HG03575 (cell line): ENCODE results near the gene PDGFB.

Source experiments
- ATAC-seq: cut with Tn5 transposase; IDR thresholded peaks from one replicate; pipeline ENCODE4 v1.9.1; 2021; ENCODE audit not compliant: unreplicated experiment, insufficient number of reproducible peaks, low FRiP score; ENCODE audit errors: extremely low read depth

The PDGFB gene

GRCh38 chr22:39244496-39245129, at the start of gene PDGFB:
TSS of gene PDGFB (minus strand) at chr22:39244982. CDS start at chr22:39243963, 1,019 bp downstream.
- no peak for ATAC-seq

DNA sequence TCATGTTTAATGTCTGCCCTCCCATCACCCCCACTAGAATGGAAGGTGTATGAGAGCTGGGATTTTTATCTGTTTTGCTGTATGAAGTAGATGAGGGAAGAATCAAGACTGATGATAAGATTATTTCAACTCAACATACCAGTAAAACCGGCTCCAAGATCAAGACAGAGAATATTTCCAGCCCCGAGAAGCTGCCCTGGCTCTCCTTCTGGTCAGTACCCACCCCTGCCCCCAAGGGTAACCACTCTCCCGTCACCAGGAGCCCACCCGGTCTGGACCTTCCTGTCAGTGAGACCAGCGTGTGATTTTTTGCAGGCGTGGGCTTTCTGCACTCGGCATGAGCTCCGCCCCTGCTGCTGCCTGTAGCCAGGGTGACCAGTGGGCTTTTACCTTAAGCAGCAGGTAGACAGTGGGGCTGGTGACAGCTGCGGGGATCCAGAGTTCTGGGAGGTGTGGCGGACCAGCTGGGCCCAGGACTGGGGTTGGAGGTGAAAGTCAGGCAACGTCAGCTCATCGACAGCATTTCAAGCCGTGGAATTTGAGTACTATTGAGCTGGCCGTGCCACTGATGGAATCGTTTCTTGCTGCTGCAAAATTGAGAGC, 49.1 kb upstream of the PDGFB start:
- no peak for ATAC-seq

DNA sequence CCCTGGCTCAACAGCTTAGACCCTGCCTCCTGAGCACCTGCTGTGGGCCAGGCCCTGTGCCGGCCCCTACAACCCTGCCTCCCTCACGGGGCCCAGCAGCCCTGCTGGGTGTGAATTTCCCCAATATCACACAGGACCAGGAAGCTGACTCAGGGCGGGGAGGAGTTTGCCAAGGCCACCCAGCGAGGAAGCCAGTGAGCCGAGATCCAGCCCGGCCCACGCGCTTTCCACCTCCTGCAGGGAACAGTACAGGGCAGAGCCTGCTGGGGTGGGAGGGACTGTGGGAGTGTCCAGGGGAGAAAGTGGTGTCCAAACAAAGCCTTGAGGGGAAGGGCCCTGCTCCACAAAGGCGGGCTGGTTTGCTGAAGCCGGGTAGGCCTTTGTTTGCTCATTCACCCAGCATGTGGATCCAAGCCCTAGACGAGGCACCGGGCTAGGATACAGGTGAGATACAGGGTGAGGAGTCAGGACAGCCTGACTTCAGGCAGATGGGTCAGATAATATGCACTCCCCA, 47.8 kb upstream of the PDGFB start:
- ATAC-seq: no peak

DNA sequence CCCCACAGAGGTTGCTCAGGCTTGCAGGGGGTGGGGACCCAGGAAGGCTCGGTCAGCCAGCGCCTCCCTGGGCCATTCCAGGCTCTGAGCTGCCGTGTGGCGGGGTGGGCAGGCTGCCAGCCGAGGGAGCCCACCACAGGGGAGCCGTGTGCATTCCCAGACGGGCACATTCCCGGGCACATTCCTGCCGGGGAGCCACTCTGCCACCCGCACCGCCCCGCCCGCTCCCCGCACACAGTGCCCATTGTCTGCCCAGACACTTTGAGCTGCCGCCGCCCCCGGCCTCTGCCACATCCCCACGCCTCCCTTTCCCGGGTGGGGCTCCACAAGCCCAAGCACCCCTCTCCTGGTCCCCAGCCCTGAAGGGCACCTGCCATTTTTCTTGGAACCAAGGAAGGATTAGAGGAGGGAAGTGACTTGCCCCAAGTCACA, 47.3 kb upstream of the PDGFB start:
- ATAC-seq: no peak

DNA sequence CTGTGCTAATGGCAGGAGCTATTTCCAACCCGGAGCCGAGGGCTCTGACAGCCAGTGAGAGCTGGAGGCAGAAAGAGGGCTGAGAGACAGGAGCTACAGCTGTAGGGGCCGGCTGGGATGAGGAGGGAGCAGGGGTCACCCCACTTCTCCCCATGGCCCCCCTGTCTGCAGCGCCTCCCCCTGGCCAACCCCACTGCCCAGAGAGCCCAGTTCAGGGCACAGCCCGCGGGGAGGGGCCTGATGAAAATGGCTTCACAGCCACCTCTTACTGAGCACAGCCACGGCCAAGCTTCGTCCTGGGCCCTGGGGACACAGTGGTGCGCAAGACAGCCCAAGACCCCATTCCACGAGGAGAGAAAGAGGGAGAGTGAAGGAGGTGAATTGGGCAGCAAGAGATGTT, 46.7 kb upstream of the PDGFB start:
- no peak for ATAC-seq

GRCh38 chr22:39290724-39291161, 46.0 kb upstream of the PDGFB start:
- ATAC-seq: no peak

DNA sequence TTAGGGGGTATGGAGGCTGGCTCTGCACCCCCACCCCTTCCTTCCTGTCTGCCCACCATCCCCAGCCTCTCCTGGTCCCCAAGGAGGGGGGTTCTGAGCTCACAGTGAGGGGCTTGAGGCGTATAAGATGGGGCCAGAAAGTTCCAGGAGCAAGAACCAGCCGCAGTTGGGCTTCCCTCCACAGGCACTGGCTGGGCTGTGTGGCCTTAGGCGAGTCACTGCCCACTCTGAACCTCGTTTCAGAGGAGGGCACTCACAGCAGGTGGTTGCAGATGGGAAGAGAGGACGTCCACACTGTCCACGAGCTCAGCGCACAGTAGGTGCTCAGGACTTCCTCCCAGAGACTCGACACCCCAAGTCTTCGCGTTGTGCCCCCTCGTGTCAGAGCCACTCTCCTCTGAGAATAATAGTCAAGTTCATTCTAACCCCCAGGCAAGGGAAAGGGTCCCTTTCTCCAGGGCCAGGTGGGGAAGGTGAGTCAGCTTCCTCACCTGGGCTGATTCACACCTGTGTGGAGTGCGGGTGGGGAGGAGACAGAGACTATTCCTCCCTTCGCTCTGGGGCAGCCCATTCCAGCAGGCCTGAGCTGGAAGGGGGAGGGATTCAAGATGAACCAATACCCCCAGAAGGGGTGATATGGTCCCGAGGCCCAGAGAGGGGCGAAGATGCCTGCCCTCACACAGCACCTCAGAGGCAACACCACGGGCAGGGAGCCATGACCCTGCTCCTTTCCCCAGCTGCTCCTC, 45.4 kb upstream of the PDGFB start:
- no peak for ATAC-seq

DNA sequence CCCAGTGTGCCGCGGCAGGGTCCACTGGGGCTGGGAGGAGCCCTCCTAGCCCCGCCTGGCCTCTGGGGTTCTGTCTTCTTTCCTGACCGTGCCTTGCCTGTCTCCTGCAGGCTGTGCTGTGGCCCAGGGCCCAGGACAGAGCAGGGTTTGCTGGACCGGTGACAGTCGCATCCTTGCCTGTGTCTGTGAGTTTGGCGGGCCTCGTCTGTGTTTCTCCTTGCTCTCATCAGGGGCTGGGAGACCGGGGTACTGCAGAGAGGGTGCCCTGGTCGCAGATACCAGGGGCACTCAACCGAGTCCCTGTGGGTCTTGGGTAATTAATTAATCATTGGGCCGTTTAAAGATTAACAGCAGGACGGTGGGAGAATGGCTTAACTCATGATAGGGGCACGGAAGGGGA, 44.8 kb upstream of the PDGFB start:
- no peak for ATAC-seq

DNA sequence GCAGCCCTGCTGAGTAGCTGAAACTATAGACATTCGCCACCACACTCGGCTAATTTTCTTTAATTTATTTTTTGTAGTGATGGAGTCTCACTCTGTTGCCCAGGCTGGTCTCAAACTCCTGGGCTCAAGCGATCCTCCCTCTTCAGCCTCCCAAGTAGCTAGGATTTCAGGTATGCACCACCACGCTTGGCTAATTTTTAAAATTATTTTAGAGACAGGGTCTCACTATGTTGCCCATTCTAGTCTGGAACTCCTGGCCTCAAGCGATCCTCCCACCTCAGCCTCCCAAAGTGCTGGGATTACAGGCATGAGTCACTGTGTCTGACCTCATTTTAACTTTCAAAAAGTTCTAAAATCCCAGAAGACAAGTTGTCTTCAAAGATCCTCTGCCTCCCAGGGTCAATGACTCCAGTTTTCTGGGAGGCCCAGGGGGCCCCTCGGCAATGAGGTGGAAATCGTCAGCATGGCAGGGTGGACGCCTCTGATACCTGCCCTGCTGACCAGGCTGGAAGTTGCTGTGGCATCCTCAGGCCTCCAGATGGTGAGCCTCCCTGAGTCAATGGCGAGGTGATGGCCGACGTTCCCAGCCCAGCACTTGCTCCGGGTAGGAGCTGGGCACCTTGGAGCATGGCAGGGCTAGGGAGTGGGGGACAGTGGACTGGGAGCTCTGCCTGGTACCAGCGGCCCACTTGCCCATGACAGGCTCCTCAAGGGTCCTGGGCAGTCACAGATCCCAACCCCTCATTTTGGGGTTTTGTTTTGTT, 43.5 kb upstream of the PDGFB start:
- no peak for ATAC-seq

DNA sequence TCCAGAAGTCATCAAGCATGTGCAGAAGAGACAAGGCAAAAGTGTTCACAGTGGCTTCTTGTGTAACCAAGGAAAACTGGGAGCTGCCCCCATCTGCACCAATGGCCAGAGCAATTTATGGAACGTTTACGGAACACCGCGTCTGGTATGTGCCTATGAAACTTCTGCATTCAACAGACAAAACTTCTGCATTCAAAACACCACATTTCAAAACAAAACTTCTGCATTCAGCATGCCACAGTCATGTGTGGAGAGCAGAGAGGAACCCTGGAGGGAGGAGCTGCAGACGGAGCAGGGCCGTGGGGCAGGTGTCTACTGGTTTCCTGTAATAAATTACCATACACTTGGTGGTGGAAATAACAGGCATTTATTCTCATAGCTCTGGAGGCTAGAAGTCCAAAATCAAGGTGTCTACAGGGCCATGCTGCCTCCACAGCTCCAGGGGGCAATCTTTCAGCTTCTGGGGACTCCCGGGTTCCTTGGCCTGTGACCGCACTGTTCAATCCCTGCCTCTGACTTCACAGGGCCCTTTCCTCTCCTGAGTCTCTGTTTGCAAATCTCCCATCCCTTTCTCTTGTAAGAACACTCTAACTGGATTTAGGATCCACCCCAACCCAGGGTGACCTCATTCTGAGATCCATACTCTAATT, 42.4 kb upstream of the PDGFB start:
- ATAC-seq: no peak

DNA sequence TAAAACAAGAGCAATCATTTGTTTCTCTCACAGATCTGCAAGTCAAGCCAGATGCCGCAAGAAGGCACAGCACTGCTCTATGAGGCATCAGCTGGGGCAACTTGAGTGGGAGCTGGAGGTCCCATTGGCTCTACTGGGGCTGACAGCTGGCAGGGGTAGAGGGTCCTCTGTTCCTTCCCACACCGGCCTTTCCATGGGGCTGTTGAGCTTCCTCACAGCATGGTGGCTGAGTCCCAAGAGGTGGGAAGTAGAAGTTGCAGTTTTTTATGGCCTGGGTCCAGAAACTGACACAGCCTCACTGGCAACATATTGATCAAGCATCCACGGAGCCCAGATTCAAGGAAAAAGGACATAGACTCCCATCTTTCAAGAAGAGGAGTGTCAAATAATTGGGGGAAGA, 40.2 kb upstream of the PDGFB start:
- no peak for ATAC-seq

- no peak for ATAC-seq
Measured at GRCh38 chr22:39284142-39284980, 39.6 kb upstream of the PDGFB start.

DNA sequence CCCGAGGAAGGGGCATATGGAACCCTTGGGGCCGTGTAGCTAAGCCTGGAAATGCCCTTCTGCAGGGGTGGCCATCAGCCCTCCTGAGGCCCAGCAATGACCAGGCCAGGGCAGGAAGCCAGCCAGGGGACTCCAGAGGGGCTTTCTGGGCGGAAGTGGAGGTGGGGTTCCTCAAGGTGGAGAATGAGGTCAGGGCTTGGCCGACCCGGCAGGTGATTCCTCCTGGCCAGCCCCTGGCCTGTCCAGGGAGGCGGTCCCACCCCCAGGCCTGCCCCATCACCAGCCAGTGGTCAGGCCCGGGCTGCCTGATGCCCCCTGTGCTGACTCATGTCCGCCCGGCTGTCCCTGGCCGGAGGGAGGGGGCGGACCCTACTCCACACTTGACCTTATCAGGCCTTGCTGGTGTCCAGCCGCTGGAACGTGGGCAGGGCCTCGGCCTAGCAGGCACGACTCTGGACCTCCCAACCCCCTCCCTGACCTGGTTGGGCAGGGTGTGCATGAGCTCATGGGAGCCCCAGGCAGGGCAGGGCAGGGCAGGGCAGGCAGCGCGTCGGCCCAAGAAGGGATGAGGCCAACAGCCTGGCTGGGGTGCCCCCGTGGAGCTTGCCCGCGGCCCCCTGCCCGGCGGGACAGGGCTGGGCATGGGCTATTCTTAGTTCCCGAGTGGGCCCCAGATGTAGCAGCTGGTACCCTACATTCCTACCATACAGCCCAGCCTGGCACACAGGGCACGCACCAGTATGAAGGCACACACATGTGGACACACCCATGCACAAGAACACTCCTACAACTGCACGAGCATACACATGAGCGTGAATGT, 38.8 kb upstream of the PDGFB start:
- no peak for ATAC-seq

GRCh38 chr22:39282645-39283321, 38.0 kb upstream of the PDGFB start:
- ATAC-seq: no peak

DNA sequence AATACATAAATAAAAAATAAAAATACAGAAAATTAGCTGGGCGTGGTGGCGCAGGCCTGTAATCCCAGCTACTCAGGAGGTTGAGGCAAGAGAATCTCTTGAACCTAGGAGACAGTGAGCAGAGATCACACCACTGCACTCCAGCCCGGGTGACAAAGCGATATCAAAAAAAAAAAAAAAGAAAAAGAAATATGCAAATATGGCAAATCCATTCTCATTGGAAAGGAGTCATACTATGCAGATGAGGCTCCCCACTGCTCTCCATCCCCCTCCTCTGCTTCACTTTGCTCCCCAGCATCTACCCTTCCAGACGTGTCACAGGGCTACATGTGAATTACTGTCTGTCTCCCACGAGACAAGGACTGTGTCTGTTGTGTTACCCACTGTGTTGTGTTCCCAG, 36.3 kb upstream of the PDGFB start:
- no peak for ATAC-seq

DNA sequence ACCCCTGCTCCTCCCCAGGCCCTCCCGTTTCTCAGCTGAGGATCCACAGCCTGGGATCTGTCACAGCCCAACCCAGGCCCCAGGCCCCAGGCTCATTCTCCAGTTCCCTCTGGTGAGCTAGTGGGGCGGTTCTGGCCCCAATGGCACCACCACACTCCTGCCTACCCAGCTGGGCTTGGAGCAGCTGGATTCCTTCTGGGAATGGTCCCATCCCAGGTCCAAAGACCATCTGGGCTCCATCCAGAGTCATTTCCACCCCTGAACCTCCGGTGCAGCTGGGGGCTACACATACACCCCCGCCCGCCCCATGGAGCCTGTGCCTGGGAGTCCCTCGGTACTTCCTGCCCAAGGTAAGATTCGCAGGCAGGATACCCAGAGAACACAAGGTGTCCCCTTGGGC, 35.5 kb upstream of the PDGFB start:
- no peak for ATAC-seq
